ENCODE measurements around the gene SLC24A1.
"Not testable (repeated sequence)": the region's sequence is repeated elsewhere in the genome, so short reads cannot be mapped to it uniquely, and the experiment has no call there.

Gene SLC24A1

GRCh38 chr15:65612949-65613744 lies 8.6 kb upstream of the SLC24A1 start:
- no peak overlapping the region for H3K4me3 ChIP-seq
- no peak overlapping the region for H3K9ac ChIP-seq

DNA sequence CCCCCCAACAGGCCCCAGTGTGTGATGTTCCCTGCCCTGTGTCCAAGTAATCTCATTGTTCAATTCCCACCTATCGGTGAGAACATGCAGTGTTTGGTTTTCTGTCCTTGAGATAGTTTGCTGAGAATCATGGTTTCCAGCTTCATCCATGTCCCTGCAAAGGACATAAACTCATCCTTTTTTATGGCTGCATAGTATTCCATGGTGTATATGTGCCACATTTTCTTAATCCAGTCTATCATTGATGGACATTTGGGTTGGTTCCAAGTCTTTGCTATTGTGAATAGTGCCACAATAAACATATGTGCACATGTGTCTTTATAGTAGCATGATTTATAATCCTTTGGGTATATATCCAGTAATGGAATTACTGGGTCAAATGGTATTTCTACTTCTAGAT lies 5.9 kb upstream of the SLC24A1 start:
- H3K4me3 ChIP-seq, H3K9me3 ChIP-seq, H3K9ac ChIP-seq, H3K36me3 ChIP-seq, H3K4me2 ChIP-seq, H3K27ac ChIP-seq, H4K20me1 ChIP-seq, H3K27me3 ChIP-seq: not testable (repeated sequence)
- H3K4me1 ChIP-seq, result peaks cover 16% of the 10 kb centered on the region

More at GRCh38 chr15:65612949-65613744, 8.6 kb upstream of the SLC24A1 start:
- Histone ChIP-seq H3K4me2 (no peak overlapping the region), H3K27ac (no peak overlapping the region), H3K36me3 (no peaks in the 10 kb centered on the region), H3K27me3 (no peaks in the 10 kb centered on the region), H3K4me1 (peaks cover 34% of the 10 kb centered on the region), H3K9me3 (no peaks in the 10 kb centered on the region), H4K20me1 (no peaks in the 10 kb centered on the region)
- TF ChIP-seq Cebpa-rat (IDR thresholded peaks at IDR 0.05), result no peak

- no peaks in the 10 kb centered on the region for H3K36me3 ChIP-seq
- no peak overlapping the region for H3K4me3 ChIP-seq
- no peak overlapping the region for H3K27ac ChIP-seq
- no peaks in the 10 kb centered on the region for H3K9me3 ChIP-seq
- no peak overlapping the region for H3K4me2 ChIP-seq
- no peaks in the 10 kb centered on the region for H3K27me3 ChIP-seq
- H4K20me1 ChIP-seq, result no peaks in the 10 kb centered on the region
- no peak overlapping the region for H3K9ac ChIP-seq
- H3K4me1 ChIP-seq, result no peaks in the 10 kb centered on the region
- no peak for TF ChIP-seq Cebpa-rat (IDR thresholded peaks at IDR 0.05)
Measured at GRCh38 chr15:65618560-65619109, 3.1 kb upstream of the SLC24A1 start.

- H3K9me3 ChIP-seq, result no peaks in the 10 kb centered on the region
- TF ChIP-seq Cebpa-rat (IDR thresholded peaks at IDR 0.05), result no peak
- H3K27me3 ChIP-seq, result no peaks in the 10 kb centered on the region
- H3K4me2 ChIP-seq, result no peak overlapping the region
- no peaks in the 10 kb centered on the region for H4K20me1 ChIP-seq
- H3K4me3 ChIP-seq, result no peak overlapping the region
- H3K36me3 ChIP-seq, result peaks cover under 1% of the 10 kb centered on the region; the same call in 1 of the 2 replicates
- H3K27ac ChIP-seq, result no peak overlapping the region
- H3K9ac ChIP-seq, result no peak overlapping the region
- H3K4me1 ChIP-seq, result peaks cover 8% of the 10 kb centered on the region
Measured at GRCh38 chr15:65619626-65620290, 2.0 kb upstream of the SLC24A1 start.

DNA sequence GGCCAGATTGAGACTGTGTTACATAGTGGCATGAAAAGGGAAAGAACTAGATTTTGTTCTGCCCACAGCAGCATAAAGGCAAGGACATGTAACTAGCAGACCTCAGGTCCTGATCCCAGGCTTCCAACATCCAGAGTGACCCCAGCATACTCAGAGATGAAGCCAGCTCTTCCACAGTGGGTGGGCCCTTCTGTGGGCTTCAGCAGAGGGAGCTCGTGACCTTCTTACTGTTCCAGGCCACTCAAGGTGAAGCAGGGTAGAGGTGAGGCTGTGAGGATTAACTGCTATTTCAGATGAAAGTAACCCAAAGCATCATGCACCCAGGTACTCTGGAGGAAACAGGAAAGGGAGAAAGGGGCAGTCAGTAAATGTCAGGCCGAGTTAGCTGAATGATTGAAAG lies 905 bp upstream of the SLC24A1 start:
- no peak overlapping the region for H3K4me3 ChIP-seq
- no peak overlapping the region for H3K9ac ChIP-seq

GRCh38 chr15:65623103-65623502 lies 1.4 kb downstream of the SLC24A1 start:
- H3K4me2 ChIP-seq, result no peak overlapping the region
- H3K4me1 ChIP-seq, result peaks cover 13% of the 10 kb centered on the region
- no peak overlapping the region for H3K4me3 ChIP-seq
- no peaks in the 10 kb centered on the region for H3K27me3 ChIP-seq
- no peak overlapping the region for H3K9ac ChIP-seq
- peaks cover 7% of the 10 kb centered on the region; the same call in 1 of the 2 replicates for H3K36me3 ChIP-seq
- H3K9me3 ChIP-seq, result no peaks in the 10 kb centered on the region
- no peak overlapping the region for H3K27ac ChIP-seq
- no peaks in the 10 kb centered on the region for H4K20me1 ChIP-seq
- TF ChIP-seq Cebpa-rat (IDR thresholded peaks at IDR 0.05), result no peak

More for the DNA sequence above, 905 bp upstream of the SLC24A1 start:
- H4K20me1 ChIP-seq, result no peaks in the 10 kb centered on the region
- H3K27me3 ChIP-seq, result no peaks in the 10 kb centered on the region
- no peaks in the 10 kb centered on the region for H3K9me3 ChIP-seq
- H3K27ac ChIP-seq, result no peak overlapping the region
- H3K4me2 ChIP-seq, result no peak overlapping the region
- peaks cover 13% of the 10 kb centered on the region for H3K4me1 ChIP-seq
- peaks cover 7% of the 10 kb centered on the region; the same call in 1 of the 2 replicates for H3K36me3 ChIP-seq
- no peak for TF ChIP-seq Cebpa-rat (IDR thresholded peaks at IDR 0.05)

- no peak for TF ChIP-seq Cebpa-rat (IDR thresholded peaks at IDR 0.05)
- H3K4me2 ChIP-seq, result no peak overlapping the region
- H3K27ac ChIP-seq, result no peak overlapping the region
- H3K4me3 ChIP-seq, result no peak overlapping the region
- H3K4me1 ChIP-seq, result peaks cover 18% of the 10 kb centered on the region
- no peak overlapping the region for H3K9ac ChIP-seq
- no peaks in the 10 kb centered on the region for H3K9me3 ChIP-seq
- H3K27me3 ChIP-seq, result no peaks in the 10 kb centered on the region
- peaks cover 7% of the 10 kb centered on the region; the same call in 1 of the 2 replicates for H3K36me3 ChIP-seq
- H4K20me1 ChIP-seq, result no peaks in the 10 kb centered on the region
Measured at GRCh38 chr15:65626856-65627255, 5.1 kb downstream of the SLC24A1 start.

DNA sequence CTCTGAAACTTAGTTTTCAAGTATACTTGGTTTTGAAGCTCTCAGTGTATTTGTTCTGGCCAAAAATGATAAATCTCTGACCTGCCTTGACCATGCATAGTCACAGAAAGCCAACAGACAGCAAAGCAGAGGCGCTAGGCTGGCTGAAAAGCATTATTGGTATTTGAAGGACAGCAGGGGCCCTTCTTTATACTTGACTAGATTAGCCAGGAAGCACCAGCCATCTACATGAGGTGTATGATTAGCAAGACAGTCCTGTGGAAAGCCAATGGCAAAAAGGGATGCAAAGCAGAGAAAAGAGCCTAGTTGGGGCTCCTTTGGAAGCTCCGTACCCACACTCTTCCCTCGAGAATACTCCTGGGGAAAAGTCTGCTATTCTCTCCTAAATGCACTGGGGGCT lies 7.8 kb downstream of the SLC24A1 start:
- Histone ChIP-seq H3K4me2 (no peak overlapping the region), H4K20me1 (no peaks in the 10 kb centered on the region), H3K4me3 (no peak overlapping the region), H3K27ac (no peak overlapping the region), H3K9me3 (no peaks in the 10 kb centered on the region), H3K4me1 (peaks cover 11% of the 10 kb centered on the region), H3K36me3 (peaks cover 7% of the 10 kb centered on the region; the same call in 1 of the 2 replicates), H3K27me3 (no peaks in the 10 kb centered on the region), H3K9ac (no peak overlapping the region)
- no peak for TF ChIP-seq Cebpa-rat (IDR thresholded peaks at IDR 0.05)

- Histone ChIP-seq H3K27me3 (no peaks in the 10 kb centered on the region), H3K36me3 (no peaks in the 10 kb centered on the region), H3K27ac (no peak overlapping the region), H3K9me3 (no peaks in the 10 kb centered on the region), H4K20me1 (no peaks in the 10 kb centered on the region), H3K4me1 (peaks cover 5% of the 10 kb centered on the region; the same call in 1 of the 2 replicates), H3K4me3 (no peak overlapping the region), H3K9ac (no peak overlapping the region), H3K4me2 (no peak overlapping the region)
- no peak for TF ChIP-seq Cebpa-rat (IDR thresholded peaks at IDR 0.05)
Measured at GRCh38 chr15:65630760-65631159, 9.0 kb downstream of the SLC24A1 start.

- Histone ChIP-seq H3K27ac (no peak overlapping the region), H3K36me3 (no peaks in the 10 kb centered on the region), H3K4me1 (peaks cover 5% of the 10 kb centered on the region; the same call in 1 of the 2 replicates), H3K9me3 (no peaks in the 10 kb centered on the region), H3K27me3 (no peaks in the 10 kb centered on the region), H3K9ac (no peak overlapping the region), H4K20me1 (no peaks in the 10 kb centered on the region), H3K4me3 (no peak overlapping the region), H3K4me2 (no peak overlapping the region)
- TF ChIP-seq Cebpa-rat (IDR thresholded peaks at IDR 0.05), result no peak
Measured at GRCh38 chr15:65631503-65631902, 9.8 kb downstream of the SLC24A1 start.

All from BLaER1 (cell line).